Fibroblast of lung (primary cell): ENCODE data around the gene NCOA7.

Experiments
- EZH2 ChIP-seq: IDR thresholded peaks from 2 replicates; pipeline ENCODE4 v1.5.1; 2012; ENCODE audit warnings: low read length, control low read depth, mild to moderate bottlenecking; ENCODE audit errors: missing control alignments
- TF ChIP-seq, protein P1 (sequence below), 2 donors: IDR thresholded peaks in 1 of 2; conservative IDR thresholded peaks in 1 of 2; 1 replicate in 1 of 2; 2 replicates in 1 of 2; pipeline ENCODE4 v1.5.1; 2011 to 2012; ENCODE audit warnings: low read length in 2 of 2, control low read depth in 1 of 2, inconsistent platforms in 1 of 2, low read depth in 1 of 2, mild to moderate bottlenecking in 1 of 2

GRCh38 chr6:125789576-125790357 is 993 bp upstream of the NCOA7 start:
- TF ChIP-seq, protein P1, sequence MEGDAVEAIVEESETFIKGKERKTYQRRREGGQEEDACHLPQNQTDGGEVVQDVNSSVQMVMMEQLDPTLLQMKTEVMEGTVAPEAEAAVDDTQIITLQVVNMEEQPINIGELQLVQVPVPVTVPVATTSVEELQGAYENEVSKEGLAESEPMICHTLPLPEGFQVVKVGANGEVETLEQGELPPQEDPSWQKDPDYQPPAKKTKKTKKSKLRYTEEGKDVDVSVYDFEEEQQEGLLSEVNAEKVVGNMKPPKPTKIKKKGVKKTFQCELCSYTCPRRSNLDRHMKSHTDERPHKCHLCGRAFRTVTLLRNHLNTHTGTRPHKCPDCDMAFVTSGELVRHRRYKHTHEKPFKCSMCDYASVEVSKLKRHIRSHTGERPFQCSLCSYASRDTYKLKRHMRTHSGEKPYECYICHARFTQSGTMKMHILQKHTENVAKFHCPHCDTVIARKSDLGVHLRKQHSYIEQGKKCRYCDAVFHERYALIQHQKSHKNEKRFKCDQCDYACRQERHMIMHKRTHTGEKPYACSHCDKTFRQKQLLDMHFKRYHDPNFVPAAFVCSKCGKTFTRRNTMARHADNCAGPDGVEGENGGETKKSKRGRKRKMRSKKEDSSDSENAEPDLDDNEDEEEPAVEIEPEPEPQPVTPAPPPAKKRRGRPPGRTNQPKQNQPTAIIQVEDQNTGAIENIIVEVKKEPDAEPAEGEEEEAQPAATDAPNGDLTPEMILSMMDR (conservative IDR thresholded peaks at IDR 0.05 in 1 of 2, IDR thresholded peaks at IDR 0.05 in 1 of 2; ENCODE audit: low read depth in 1 of 2, low read length in 2 of 2): no peak
- no peak for TF ChIP-seq EZH2
